ENCODE data around the gene MAGI2.
"Not testable (repeated sequence)": the region's sequence is repeated elsewhere in the genome, so short reads cannot be mapped to it uniquely, and the experiment has no call there.

MAGI2 gene

GRCh38 chr7:78296046-78296597 lies 1157.3 kb downstream of the MAGI2 start:
- peak; percentile 35 for DNase-seq (ENCODE audit: low read depth)

GRCh38 chr7:78289471-78289870 lies 1164.0 kb downstream of the MAGI2 start:
- DNase-seq (ENCODE audit: low read depth), result not testable (repeated sequence)

GRCh38 chr7:78284945-78285344 lies 1168.5 kb downstream of the MAGI2 start:
- no peak for DNase-seq (ENCODE audit: low read depth)

- DNase-seq (ENCODE audit: low read depth), result no peak
These were observed 1173.2 kb downstream of the MAGI2 start for GRCh38 chr7:78280276-78280675.

- no peak for DNase-seq (ENCODE audit: low read depth)
These were observed 1174.0 kb downstream of the MAGI2 start for GRCh38 chr7:78279457-78279856.

- DNase-seq (ENCODE audit: low read depth), result peak; percentile 48
These were observed 1174.4 kb downstream of the MAGI2 start for GRCh38 chr7:78279032-78279431.

- no peak for DNase-seq (ENCODE audit: low read depth)
These were observed 1186.3 kb downstream of the MAGI2 start for GRCh38 chr7:78267141-78267540.

GRCh38 chr7:78265486-78265885 lies 1188.0 kb downstream of the MAGI2 start:
- DNase-seq (ENCODE audit: low read depth), result no peak

- DNase-seq (ENCODE audit: low read depth), result no peak
These were observed 1188.4 kb downstream of the MAGI2 start for GRCh38 chr7:78265071-78265470.

- no peak for DNase-seq (ENCODE audit: low read depth)
These were observed 1189.4 kb downstream of the MAGI2 start for GRCh38 chr7:78264105-78264504.

GRCh38 chr7:78261739-78262138 lies 1191.7 kb downstream of the MAGI2 start:
- DNase-seq (ENCODE audit: low read depth), result no peak

GRCh38 chr7:78261302-78261701 lies 1192.2 kb downstream of the MAGI2 start:
- DNase-seq (ENCODE audit: low read depth), result no peak

GRCh38 chr7:78260826-78261225 lies 1192.6 kb downstream of the MAGI2 start:
- DNase-seq (ENCODE audit: low read depth), result no peak

GRCh38 chr7:78254726-78255055 lies 1198.8 kb downstream of the MAGI2 start:
- no peak for DNase-seq (ENCODE audit: low read depth)

- no peak for DNase-seq (ENCODE audit: low read depth)
These were observed 1199.4 kb downstream of the MAGI2 start for GRCh38 chr7:78253850-78254725.

GRCh38 chr7:78248867-78249266 lies 1204.6 kb downstream of the MAGI2 start:
- DNase-seq (ENCODE audit: low read depth), result no peak

GRCh38 chr7:78247910-78248689 lies 1205.4 kb downstream of the MAGI2 start:
- DNase-seq (ENCODE audit: low read depth), result no peak

- DNase-seq (ENCODE audit: low read depth), result not testable (repeated sequence)
These were observed 1213.3 kb downstream of the MAGI2 start for GRCh38 chr7:78240179-78240578.

GRCh38 chr7:78234634-78235033 lies 1218.8 kb downstream of the MAGI2 start:
- DNase-seq (ENCODE audit: low read depth), result no peak

- DNase-seq (ENCODE audit: low read depth), result no peak
These were observed 1220.7 kb downstream of the MAGI2 start for GRCh38 chr7:78232806-78233205.

- DNase-seq (ENCODE audit: low read depth), result peak; percentile 9
These were observed 1227.3 kb downstream of the MAGI2 start for GRCh38 chr7:78226059-78226719.

- no peak for DNase-seq (ENCODE audit: low read depth)
These were observed 1227.9 kb downstream of the MAGI2 start for GRCh38 chr7:78225534-78225933.
